GM12892 (cell line): Measurements from ENCODE around the gene SORT1.

Experiments used
- POLR2A ChIP-seq: IDR thresholded peaks from 2 replicates; pipeline ENCODE4 v1.6.1; 2011; ENCODE audit warnings: low read depth, low read length, control low read depth
- POLR2AphosphoS5 ChIP-seq: IDR thresholded peaks from 2 replicates; pipeline ENCODE4 v1.6.1; 2011; ENCODE audit warnings: low read depth, low read length, control low read depth
- TAF1 ChIP-seq: IDR thresholded peaks from 2 replicates; pipeline ENCODE4 v1.6.1; 2011; ENCODE audit warnings: low read depth, mild to moderate bottlenecking, control low read depth, low read length, borderline replicate concordance

- TF ChIP-seq POLR2A (no peak), POLR2AphosphoS5 (no peak), TAF1 (no peak)
Measured at GRCh38 chr1:109392037-109392787, 5.5 kb downstream of the SORT1 start.
